HG03439 (cell line): ENCODE measurements around the gene RNF175.

Experiments
- ATAC-seq: cut with Tn5 transposase; IDR thresholded peaks from one replicate; pipeline ENCODE4 v1.9.1; 2021; ENCODE audit warnings: mild to moderate bottlenecking, moderate library complexity; ENCODE audit not compliant: unreplicated experiment

RNF175 gene

DNA sequence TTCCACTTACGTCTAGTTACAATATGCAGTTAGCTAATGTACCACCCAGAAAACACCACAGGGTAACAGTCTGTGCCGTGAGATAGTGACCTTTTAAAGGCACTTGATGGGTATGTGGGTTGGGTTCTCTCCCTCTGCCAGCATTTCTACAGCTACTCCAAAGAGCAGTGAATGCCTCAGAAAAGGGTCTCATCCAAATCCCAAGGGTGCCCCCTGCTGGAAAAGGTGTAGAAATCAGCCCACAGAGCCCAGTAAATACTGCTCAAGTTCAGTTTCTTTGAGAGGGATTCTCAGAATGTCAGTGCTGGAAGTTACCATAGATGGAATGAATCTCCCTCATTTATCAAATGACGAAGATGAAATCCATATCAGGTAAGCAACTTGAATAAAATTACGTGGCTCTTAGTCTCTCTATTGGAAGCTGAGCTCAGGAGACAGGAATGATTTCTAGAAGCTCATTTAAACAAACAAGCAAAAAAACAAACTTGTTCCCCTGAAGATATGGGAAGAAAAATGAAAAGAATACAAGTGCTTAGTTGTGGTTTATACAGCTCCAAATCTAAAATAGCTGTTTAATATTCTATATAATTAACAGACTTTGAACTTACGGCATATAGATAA lies 9.5 kb downstream of the RNF175 start:
- ATAC-seq = peak; percentile 79

DNA sequence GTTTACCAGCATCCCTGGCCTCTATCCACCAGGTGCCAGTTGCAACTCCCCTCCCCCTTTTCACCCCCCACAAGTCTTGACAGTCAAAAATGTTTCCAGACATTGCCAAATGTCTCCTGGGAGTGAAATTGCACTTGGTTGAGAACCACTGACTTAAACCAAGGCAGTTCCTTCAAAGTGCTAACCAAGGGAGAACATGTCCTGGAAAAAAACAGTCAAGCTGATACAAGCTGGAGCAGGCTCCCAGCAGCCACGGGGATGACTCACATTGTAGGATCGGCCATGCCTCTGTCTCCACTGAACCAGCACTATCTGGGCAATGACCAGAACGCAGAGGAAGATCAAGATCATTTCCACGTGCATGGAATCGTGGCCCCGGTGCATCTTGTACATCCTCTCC lies 11.4 kb downstream of the RNF175 start:
- ATAC-seq = no peak

DNA sequence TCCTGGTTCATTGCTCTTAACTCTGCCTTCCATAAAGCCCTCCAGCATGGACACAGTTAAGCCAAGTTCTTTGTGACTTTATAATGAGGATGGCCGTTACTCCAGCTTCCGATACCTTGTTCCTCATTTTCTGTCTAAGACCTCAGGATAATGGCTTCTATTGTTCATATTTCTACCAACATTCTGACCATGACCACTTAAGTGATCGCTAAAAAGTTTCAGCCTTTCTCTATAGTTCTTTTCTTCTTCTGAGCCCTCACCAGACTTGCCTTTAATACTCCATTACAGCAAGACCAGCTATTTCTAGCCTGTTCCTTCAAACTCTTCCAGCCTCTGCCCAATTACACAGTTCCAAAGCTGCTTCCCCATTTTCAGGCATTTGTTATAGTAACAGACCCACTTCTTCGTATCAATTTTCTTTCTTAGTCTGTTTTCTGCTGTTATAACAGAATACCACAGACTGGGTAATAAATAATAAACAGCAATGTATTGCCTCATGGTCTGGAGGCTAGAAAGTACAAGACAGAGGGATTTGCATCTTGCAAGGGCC lies 12.3 kb downstream of the RNF175 start:
- no peak for ATAC-seq

DNA sequence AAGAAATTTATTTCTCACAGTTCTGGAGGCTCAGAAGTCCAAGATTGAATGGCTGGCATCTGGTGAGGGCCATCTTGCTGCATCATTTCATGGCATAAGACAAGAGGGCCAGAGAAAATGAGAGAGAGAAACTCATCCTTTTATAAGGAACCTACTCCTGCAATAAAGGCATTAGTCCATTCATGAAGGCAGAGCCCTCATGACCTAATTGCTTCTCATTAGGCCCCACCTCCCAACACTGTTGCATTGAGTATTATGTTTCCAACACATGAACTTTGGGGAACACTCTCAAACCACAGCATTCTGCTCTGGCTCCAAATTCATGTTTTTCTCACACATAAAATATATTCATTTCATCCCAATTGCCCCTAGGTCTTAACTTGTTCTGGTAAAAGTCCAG lies 14.2 kb downstream of the RNF175 start:
- no peak for ATAC-seq

DNA sequence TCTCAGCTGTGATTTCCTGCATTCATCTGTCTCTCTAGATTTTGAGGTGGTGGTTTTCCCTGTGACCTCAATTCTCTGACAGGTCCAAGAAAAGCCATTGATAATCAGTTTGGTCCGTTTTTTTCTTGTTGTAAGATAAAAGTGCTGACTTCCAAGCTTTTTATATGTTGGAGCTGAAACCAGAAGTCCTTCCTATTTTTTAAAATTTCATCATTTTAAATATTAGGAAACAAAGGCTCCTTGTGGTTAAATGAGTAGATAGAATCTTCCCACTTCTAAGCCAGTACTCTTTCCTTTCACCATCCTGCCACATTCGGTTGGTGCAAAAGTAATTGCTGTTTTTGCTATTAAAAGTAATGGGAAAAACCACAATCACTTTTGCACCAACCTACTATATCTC lies 18.3 kb downstream of the RNF175 start:
- no peak for ATAC-seq

DNA sequence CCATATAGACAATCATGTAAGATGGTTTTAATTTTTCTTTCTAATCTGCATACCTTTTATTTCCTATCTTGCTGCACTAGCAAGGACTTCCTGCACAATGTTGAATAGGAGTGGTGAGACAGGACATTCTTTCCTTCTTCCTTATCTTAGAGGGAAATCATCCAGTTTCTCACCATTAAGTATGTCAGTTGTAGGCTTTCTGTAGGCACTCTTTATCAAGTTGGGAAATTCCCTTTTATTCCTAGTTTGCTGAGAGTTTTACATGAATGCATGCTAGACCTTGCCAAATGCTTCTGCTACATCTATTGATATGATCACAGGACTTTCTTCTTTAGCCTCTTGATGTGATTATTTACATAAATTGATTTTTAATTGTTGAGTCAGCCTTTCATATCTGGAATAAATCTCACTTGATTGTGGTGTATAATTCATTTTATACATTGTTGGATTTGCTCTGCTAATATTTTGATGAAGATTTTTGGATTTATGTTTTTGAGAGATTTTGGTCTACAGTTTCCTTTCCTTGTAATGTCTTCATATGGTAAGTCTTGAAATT lies 23.8 kb downstream of the RNF175 start:
- ATAC-seq = no peak

DNA sequence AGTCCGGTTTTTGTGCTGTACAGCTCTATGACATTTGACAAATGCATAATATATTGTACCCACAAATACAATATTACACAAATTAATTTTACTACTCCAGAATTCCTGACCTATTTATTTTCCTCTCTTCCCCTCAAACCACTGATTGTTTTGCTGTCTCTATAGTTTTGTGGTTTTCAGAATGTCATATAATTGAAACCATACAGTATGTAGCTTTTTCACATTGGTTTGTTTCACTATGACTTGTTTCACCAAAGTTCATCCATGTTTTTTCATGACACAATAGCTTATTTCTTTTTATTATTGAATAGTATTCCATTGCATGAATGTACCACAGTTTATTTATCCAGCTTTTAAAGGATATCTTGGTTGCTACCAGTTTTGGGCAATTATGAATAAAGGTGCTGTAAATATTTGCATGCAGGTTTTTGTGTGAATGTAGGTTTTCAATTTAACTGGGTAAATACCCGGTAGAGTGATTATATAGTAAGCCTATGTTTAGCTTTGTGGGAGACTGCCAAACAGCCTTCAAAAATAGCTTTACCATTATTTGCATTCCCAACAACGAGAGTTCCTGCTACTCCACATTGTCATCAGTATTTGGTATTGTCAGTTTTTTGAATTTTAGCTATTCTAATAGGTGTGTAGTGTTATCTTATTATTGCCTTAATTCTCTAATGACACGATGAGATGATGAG lies 25.9 kb downstream of the RNF175 start:
- ATAC-seq = no peak

DNA sequence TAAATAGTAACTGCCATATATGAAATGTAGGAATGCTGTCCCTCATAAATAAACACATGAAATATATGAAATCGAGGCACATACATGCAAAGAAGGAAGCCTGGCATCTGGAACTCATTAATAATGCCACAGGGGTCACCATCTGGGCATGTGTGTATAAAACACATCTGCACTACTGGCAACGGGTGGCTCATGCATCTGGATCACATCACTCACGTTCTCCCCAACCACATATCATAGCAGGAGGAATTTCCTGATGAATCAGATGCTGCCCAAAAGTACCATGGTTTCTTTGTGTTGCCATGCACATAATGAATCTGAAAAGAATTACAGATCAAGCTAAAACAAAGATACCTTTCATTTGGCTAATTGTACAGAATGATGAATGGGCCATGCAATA lies 28.6 kb downstream of the RNF175 start:
- no peak for ATAC-seq

DNA sequence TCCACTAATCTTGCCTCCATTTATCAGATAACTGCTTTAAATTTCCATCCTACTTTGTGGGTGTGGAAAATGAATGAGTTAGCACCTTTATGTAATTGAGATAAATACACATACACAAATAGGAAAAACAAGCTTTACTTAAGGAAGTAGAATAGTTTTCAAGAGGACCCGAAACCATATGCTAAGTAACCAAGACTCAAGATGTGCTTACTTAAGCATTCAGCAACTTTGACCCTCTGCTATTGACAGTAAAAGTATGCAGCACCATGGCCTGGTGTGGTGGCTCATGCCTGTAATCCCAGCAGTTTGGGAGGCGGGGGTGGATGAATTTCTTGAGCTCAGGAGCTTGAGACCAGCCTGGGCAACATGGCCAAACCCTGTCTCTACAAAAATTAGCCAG lies 29.9 kb downstream of the RNF175 start:
- ATAC-seq = no peak

DNA sequence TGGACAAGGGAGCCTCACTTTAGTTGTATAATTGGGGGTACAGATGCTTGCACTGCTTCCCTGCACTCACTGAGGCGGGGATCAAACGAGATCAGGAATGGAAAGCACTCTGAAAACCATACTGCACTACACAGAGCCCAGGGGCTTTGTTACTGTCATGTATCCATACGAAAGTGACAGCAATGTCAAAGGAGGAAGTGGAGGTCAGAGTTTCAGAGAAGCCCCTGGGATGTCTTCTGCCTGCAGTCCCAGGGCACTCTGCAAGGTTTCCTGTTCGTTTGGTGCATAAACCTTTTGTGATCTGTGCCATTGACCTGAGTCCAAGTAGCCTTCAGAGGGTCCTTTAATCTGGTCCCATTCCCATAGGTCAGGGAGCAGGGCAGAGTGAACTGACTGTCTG lies 31.2 kb downstream of the RNF175 start:
- ATAC-seq = no peak

DNA sequence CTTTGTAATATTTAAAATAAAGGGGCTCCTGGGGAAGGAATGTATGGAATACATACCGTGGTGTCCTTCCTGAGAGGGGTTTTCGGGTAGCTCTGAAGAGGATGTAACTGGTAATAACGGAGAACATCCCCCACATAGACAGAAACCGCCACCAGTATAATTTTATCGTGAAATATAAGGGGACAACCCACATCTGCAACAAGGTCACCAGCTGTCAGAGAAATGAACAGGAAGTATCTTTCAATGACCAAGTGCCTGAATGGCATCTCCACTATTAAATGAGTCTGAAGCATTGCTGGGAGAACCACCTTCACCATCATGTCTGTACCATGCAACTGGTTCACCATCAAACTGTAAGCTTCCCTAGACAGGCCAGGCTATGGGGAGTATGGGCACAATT lies 31.7 kb downstream of the RNF175 start:
- ATAC-seq = no peak

DNA sequence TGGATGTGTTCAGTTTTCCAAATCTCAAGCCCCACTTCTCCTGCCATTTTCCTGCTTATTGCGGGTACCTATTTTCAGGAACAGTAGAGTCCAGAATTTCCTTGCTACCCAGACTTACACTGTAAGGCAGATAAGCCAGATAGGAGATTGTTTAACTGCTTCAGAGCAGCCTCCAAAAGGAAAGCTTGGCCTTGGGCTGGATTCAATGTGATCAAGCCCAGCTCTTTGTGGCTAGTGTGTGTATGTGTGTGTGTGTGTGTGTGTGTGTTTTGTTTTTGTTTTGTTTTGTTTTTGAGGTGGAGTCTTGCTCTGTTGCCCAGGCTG lies 34.0 kb downstream of the RNF175 start:
- no peak for ATAC-seq

DNA sequence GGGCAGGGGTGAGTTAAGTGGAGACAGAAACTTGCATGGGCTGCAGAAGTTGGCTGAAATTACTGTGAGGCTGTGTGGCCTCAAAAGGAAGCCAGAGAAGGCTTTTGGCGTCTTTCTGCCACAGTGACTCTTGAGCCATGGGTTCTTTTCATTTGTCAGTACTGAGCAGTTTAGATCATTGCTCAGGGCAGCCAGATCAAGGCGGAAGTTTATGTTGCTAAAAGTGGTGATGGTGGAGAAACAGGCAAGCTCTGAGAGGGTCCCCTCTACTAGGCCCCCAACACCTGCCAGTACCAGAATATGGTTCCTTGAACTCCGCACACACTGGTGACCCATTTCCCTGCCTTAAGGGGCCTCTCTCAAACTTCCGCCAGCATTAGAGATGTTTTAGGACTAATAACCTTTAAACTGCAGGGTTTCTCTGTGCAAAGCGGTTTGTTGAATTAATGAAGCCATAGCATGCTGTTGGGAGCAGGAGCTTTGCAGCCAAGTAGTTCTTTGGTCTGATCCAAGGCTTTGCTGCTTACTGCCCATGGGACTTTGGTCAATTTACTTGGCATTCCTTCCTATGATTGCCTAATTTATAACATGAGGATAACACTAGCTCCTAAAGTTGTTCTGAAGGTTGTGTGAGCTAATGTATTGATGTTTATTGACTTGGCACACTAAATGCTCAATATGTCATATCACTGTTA lies 34.5 kb downstream of the RNF175 start:
- no peak for ATAC-seq

DNA sequence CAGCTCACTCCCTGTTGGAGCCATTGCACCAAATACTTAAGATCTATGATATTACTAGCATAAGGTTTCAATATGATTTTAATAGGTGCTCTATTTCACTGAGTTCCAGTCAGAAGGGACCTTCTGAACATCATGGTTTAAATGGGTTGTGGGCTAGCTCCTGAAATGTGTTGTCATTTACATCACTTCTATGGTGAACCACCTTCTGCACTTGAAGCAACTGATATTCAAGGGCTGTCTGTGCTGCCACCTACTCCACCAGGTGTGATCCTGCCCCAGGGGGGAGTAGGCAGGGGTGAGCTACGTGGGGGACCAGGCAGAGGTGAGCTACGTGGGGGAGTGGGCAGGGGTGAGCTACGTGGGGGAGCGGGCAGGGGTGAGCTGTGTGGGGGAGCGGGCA lies 35.2 kb downstream of the RNF175 start:
- no peak for ATAC-seq

DNA sequence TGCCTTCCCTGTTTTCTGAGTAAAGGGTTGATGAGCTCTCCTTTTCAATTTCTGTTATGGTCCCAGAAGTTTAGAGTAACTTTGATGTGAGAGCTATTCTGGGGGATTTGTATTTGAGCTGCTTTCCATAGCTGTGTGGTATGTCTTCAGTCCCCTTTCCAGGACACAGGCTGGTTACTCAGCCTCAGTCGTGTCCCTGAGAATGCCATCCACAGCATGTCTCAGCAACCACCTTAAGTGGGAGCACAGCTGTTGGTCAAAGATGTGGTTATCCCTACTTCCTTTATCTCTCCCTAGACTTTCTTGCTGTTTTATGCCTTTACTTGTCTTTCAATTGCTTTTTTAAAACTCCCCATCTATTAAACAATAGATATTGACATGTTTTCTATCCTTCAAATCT lies 37.8 kb downstream of the RNF175 start:
- no peak for ATAC-seq

DNA sequence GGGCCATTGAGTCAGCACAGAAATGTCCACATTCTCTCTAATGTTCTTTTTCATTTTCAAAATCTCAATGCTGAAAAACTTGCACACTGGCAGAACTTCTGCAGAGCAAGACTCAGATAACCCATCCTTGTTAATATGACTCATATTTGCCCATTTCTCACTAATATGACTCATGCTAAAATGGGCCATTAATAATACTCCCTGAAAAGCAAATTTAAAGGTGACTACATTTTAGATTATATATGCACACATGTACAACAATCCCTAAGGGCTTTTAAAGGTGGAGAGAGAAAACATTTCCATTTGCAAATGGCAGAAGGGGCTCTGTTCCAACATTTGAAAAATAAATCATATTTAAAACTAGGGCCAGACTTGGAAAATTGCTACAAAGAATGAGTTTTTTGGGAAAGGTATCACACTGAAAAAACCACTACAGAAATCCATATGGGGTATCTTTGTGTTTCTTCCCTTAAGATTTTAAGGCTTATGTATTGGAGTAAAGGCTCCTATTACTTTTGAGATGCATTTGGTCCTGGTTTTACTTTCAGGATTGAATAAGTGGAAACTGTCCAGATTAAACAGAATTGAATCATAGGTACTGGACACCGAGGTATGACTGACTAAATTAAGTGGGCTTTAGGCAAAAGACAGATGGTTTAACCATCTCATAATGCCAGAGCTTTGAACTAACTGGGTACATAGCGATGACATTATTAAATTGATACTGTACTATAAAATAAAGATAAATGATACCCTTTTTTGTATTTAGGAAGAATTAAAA lies 45.8 kb downstream of the RNF175 start:
- no peak for ATAC-seq

DNA sequence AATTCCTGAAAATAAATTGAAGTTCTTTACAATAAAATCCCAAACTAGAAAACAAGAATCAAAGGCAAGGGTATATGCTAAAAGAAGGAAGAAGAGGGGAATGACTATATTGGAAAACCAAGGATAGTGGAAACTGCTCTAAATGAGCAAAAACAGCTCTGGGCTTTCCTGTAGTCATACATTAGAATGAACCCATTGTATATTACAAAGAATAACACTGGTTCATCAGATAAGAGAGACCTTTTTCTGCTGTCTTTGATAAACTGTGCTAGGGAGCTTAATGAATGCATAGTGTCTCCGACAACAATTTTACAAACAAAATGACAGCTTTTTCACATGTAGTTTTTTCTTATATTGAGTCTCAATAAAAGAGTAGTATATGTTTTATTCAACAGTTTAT lies 49.1 kb downstream of the RNF175 start:
- no peak for ATAC-seq

DNA sequence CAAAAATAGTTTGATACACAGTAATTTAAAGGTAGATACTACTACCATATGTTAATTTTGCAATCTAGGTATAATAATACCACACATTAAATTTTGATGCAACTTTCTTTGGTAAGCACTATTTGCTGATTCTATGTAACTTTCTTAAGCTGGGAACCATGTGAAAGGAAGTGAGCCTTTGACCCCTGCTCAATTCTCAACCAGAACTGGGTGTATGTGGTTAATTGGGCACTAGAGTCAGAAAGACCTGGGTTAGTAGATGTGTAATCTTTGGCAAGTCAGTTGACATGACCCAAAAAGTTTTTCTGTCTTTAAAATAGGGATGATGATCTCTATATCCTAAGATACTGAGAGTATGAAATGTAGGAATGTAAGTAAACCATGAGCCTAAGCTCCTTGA lies 53.3 kb downstream of the RNF175 start:
- ATAC-seq = no peak

DNA sequence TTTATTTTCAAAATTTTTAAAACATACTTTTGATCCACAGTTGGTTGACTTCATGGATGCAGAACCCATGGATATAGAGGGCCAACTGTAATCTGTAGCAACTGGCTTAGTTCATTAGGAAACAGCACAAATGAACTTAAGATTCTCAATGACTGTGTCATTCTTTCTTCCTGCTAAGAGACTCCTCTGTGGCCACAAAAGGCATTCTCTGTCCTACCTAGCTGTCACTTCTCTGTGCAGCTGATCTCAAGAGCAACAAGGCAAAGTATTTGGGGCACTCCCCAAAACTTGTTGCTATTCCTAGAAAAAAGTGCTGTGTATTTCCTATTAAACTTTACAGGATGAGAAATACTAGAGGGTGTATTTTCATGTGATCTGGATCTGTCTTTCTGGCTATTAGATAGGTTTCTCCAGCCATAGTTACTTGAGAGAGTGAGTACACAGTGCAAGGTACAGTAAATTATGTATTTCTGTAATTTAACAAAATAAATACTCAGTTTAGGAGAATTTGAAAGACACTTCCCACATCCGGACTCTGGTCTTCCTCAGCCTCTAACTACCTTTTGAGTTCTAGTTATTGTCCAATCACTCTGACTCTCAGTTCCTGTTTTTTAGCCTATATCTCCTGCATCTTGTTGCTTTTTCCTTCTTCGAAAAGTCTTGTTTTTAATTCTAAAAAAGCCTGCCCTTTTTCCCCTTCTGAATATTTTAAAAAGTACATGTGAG lies 53.9 kb downstream of the RNF175 start:
- ATAC-seq = no peak

DNA sequence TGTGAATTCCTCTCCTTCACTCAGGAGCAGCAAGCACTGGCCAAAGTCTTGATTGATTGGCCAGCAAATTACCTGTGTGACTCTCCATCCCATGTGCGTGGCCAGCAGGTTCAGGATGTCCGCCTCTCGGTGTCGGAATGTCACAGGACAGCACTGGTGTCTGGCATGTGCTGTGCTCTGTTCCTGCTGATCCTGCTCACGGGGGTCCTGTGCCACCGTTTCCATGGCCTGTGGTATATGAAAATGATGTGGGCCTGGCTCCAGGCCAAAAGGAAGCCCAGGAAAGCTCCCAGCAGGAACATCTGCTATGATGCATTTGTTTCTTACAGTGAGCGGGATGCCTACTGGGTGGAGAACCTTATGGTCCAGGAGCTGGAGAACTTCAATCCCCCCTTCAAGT lies 55.3 kb downstream of the RNF175 start:
- no peak for ATAC-seq

DNA sequence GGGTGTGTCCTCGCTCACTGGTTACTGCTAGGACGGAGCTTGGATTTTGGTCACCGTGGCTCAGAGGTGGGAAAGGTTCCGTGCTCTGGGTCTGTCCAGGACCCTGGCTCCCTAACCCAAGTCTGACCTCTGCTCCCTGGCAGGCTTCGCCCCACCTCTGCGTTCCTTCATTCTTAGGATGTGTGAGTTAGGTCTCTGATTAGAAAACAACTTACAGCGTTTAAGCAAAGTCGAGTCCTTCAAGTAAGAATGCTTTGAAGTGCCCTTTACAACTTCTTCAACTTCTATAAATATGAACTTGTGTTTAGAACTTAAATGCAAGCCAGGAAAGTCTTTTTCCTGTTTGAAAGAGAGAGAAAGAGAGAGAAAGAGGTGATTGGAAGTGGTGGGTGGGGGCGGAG lies 74.9 kb downstream of the RNF175 start:
- ATAC-seq = no peak
